SK-N-MC (cell line): ENCODE data around the gene TMEM59L.

Experiments
- EZH2 ChIP-seq: fragments of 200-600 bp; sonication (generic); IDR thresholded peaks from one replicate; pipeline ENCODE4 v1.6.1; 2017; ENCODE audit warnings: antibody characterized with exemption
- POLR2AphosphoS5 ChIP-seq: IDR thresholded peaks from 2 replicates; pipeline ENCODE4 v1.6.1; 2012; ENCODE audit warnings: mild to moderate bottlenecking, low read depth, low read length, borderline replicate concordance

- TF ChIP-seq POLR2AphosphoS5 (no peak), EZH2 (no peak)
Measured at GRCh38 chr19:18656337-18657086, 43.8 kb downstream of the TMEM59L start.
